HepG2 (cell line): Measurements from ENCODE around the gene ATP2A2. TPM values are rescaled to one million over a fixed set of nuclear protein-coding genes. Genes with fewer than 3 reads are reported as not detected.

Experiments
- ATF2 ChIP-seq: sonication (generic); formaldehyde crosslinking; IDR thresholded peaks from 2 replicates; pipeline ENCODE4 v1.4.0; 2020; ENCODE audit warnings: missing genetic modification reagents
- ATF3 ChIP-seq: sonication (generic); formaldehyde crosslinking; IDR thresholded peaks from 2 replicates; pipeline ENCODE4 v1.4.0; 2020; ENCODE audit warnings: missing genetic modification reagents
- DDIT3 ChIP-seq: sonication (generic); formaldehyde crosslinking; IDR thresholded peaks from 2 replicates; pipeline ENCODE4 v1.4.0; 2020; ENCODE audit warnings: mild to moderate bottlenecking, missing genetic modification reagents
- E2F1 ChIP-seq: sonication (generic); formaldehyde crosslinking; IDR thresholded peaks from 2 replicates; pipeline ENCODE4 v1.5.0; 2020; ENCODE audit warnings: missing genetic modification reagents
- FLYWCH1 ChIP-seq: sonication (generic); formaldehyde crosslinking; IDR thresholded peaks from 2 replicates; pipeline ENCODE4 v1.8.1; 2023; ENCODE audit warnings: mild to moderate bottlenecking, missing genetic modification reagents
- FOSL1 ChIP-seq: sonication (generic); formaldehyde crosslinking; IDR thresholded peaks from 2 replicates; pipeline ENCODE4 v1.9.0; 2021; ENCODE audit warnings: missing genetic modification reagents, borderline replicate concordance
- GATAD1 ChIP-seq: IDR thresholded peaks from 2 replicates; pipeline ENCODE4 v1.6.1; 2016; ENCODE audit warnings: missing genetic modification reagents, missing compliant biosample characterization
- HDAC6 ChIP-seq: fragments of 200-600 bp; sonication (generic); IDR thresholded peaks from 2 replicates; pipeline ENCODE4 v1.7.0; 2017; ENCODE audit warnings: mild to moderate bottlenecking, antibody characterized with exemption, low read length, low read depth
- HNF1B ChIP-seq: sonication (generic); formaldehyde crosslinking; IDR thresholded peaks from 2 replicates; pipeline ENCODE4 v1.5.1; 2020; ENCODE audit warnings: mild to moderate bottlenecking, moderate library complexity, missing genetic modification reagents
- MAF1 ChIP-seq: sonication (generic); formaldehyde crosslinking; IDR thresholded peaks from 2 replicates; pipeline ENCODE4 v1.5.0; 2020; ENCODE audit warnings: missing genetic modification reagents, borderline replicate concordance
- NCOA5 ChIP-seq: sonication (generic); formaldehyde crosslinking; IDR thresholded peaks from 2 replicates; pipeline ENCODE4 v1.4.0; 2020; ENCODE audit warnings: missing genetic modification reagents
- NFAT5 ChIP-seq: sonication (generic); formaldehyde crosslinking; IDR thresholded peaks from 2 replicates; pipeline ENCODE4 v1.4.0; 2020; ENCODE audit warnings: missing genetic modification reagents
- RCOR2 ChIP-seq: IDR thresholded peaks from 2 replicates; pipeline ENCODE4 v1.6.1; 2016; ENCODE audit warnings: missing biosample characterization, missing genetic modification reagents
- ZNF121 ChIP-seq: sonication (generic); formaldehyde crosslinking; IDR thresholded peaks from 2 replicates; pipeline ENCODE4 v1.5.0; 2020; ENCODE audit warnings: mild to moderate bottlenecking, missing genetic modification reagents
- ZNF17 ChIP-seq: sonication (generic); formaldehyde crosslinking; IDR thresholded peaks from 2 replicates; pipeline ENCODE4 v1.5.0; 2020; ENCODE audit warnings: mild to moderate bottlenecking, missing genetic modification reagents
- ZNF44 ChIP-seq: sonication (generic); formaldehyde crosslinking; IDR thresholded peaks from 2 replicates; pipeline ENCODE4 v1.5.1; 2020; ENCODE audit warnings: mild to moderate bottlenecking, missing genetic modification reagents
- ZNF547 ChIP-seq: sonication (generic); formaldehyde crosslinking; IDR thresholded peaks from 2 replicates; pipeline ENCODE4 v1.5.1; 2020; ENCODE audit warnings: mild to moderate bottlenecking, missing genetic modification reagents
- ZNF629 ChIP-seq: sonication (generic); formaldehyde crosslinking; conservative IDR thresholded peaks from 2 replicates; pipeline ENCODE4 v1.5.0; 2020; ENCODE audit warnings: missing genetic modification reagents
- ZNF781 ChIP-seq: sonication (generic); formaldehyde crosslinking; IDR thresholded peaks from 2 replicates; pipeline ENCODE4 v1.5.1; 2020; ENCODE audit warnings: borderline replicate concordance, mild to moderate bottlenecking, missing genetic modification reagents; ENCODE audit errors: not compliant biosample characterization
- polyA plus RNA-seq, 8 experiments: library from polyadenylated mRNA; depleted of rRNA in 3 of 8; stranded (reverse) in 7 of 8; unstranded in 1 of 8; fragments of >200 nt; fragmentation: Illumina TruSeq in 4 of 8; extraction: Trizol in 4 of 8; gene quantifications; 2 replicates each; pipeline versions ENCODE4 v1.2.1 to v1.2.3, GENCODE V29; 2011 to 2016; ENCODE audit warnings: low read depth in 4 of 8, missing spikeins in 1 of 8, mixed read lengths in 1 of 8; ENCODE audit not compliant: insufficient read depth in 1 of 8
- total RNA-seq, 5 experiments: library from RNA; depleted of rRNA; stranded (reverse); fragments of >200 nt; fragmentation: Illumina TruSeq; extraction: Trizol; gene quantifications; 2 replicates each; pipeline ENCODE4 v1.2.3, GENCODE V29; 2016; ENCODE audit warnings: low read depth in 1 of 5

Gene ATP2A2
- total and polyA plus RNA-seq, 2 of the 13 experiments (the other 11 are each of a cell fraction or from before 2014, with no cell fraction given) = 35.4 to 85.5 TPM

- TF ChIP-seq DDIT3 (CRISPR knock-in tag) (no peak), GATAD1 (CRISPR knock-in tag) (0 out of 2 replicates have a peak, but pooled peaks have one; percentile 40), E2F1 (no peak), ZNF547 (0 out of 2 replicates have a peak, but pooled peaks have one; percentile 48), HNF1B (CRISPR knock-in tag) (peak; percentile 98), ATF3 (CRISPR knock-in tag) (no peak), HDAC6 (no peak), NFAT5 (CRISPR knock-in tag) (no peak), FLYWCH1 (CRISPR knock-in tag) (no peak), FOSL1 (CRISPR knock-in tag) (no peak), ZNF781 (CRISPR knock-in tag) (peak; percentile 28), ZNF17 (CRISPR knock-in tag) (no peak), RCOR2 (peak; percentile 65), MAF1 (CRISPR knock-in tag) (no peak), NCOA5 (no peak), ZNF44 (no peak), ZNF121 (CRISPR knock-in tag) (no peak; the same call in 1 of the 2 replicates), ZNF629 (CRISPR knock-in tag) (0 out of 2 replicates have a peak, but pooled peaks have one; percentile 31), ATF2 (CRISPR knock-in tag) (no peak; the same call in 1 of the 2 replicates)
These were observed 33.5 kb upstream of the ATP2A2 start (continued) for GRCh38 chr12:110247340-110248095.
